Activated CD4-positive, alpha-beta T cell treated with anti-CD3 and anti-CD28 coated beads for 36 hours (primary cell): Measurements from ENCODE around the gene ZDHHC11B. TPM values are rescaled to one million over a fixed set of nuclear protein-coding genes. Genes with fewer than 3 reads are reported as not detected.
"Not testable (repeated sequence)": the region's sequence is repeated elsewhere in the genome, so short reads cannot be mapped to it uniquely, and the experiment has no call there.

Experiments used
- ATAC-seq: fragments of 200-7000 bp; cut with Tn5 transposase; one replicate; pipeline ENCODE4 v1.10.0; 2021; ENCODE audit warnings: mild to moderate bottlenecking, moderate library complexity
- CTCF ChIA-PET: fragments of 350-600 bp; sonication (Branson Sonifier 250); formaldehyde crosslinking; loops from one replicate; lab custom pipeline; 2021; ENCODE audit warnings: antibody characterized with exemption; lab: Charles Lee
- POLR2A ChIA-PET: fragments of 350-600 bp; sonication (Branson Sonifier 250); formaldehyde crosslinking; loops from one replicate; lab custom pipeline; 2021; ENCODE audit warnings: antibody characterized with exemption, inconsistent platforms; lab: Charles Lee
- DNase-seq: peaks from one replicate; pipeline ENCODE4 v3.0.0-alpha.2; 2020
- H3K27ac Mint-ChIP-seq: one replicate; pipeline ENCODE4 v1.8.0; 2021; ENCODE audit warnings: mixed read lengths
- H3K27me3 Mint-ChIP-seq: one replicate; pipeline ENCODE4 v1.8.0; 2021; ENCODE audit warnings: mixed read lengths
- H3K36me3 Mint-ChIP-seq: one replicate; pipeline ENCODE4 v1.8.0; 2021; ENCODE audit warnings: low read depth, mixed read lengths
- H3K4me1 Mint-ChIP-seq: one replicate; pipeline ENCODE4 v1.8.0; 2021; ENCODE audit warnings: mixed read lengths
- H3K4me3 Mint-ChIP-seq: one replicate; pipeline ENCODE4 v1.8.0; 2021; ENCODE audit warnings: mild to moderate bottlenecking, moderate library complexity, mixed read lengths
- H3K9me3 Mint-ChIP-seq: one replicate; pipeline ENCODE4 v1.8.0; 2021; ENCODE audit warnings: low read depth, mixed read lengths
- intact Hi-C, 2 experiments: fragments of 100-400 bp; cut with DNase I in 1 of 2; cut with micrococcal nuclease in 1 of 2; formaldehyde crosslinking; loops; one replicate each; pipeline versions ENCODE4 v1.14.2 to v1.15.1; 2022 to 2024; cut with DNase I, micrococcal nuclease
- total RNA-seq, 2 experiments: library from RNA; stranded (reverse); gene quantifications; one replicate each; pipeline ENCODE4 v1.2.3, GENCODE V29; 2021

The ZDHHC11B gene
- total RNA-seq, 2 experiments from 2014 or later = 0.48 to 0.61 TPM

DNA sequence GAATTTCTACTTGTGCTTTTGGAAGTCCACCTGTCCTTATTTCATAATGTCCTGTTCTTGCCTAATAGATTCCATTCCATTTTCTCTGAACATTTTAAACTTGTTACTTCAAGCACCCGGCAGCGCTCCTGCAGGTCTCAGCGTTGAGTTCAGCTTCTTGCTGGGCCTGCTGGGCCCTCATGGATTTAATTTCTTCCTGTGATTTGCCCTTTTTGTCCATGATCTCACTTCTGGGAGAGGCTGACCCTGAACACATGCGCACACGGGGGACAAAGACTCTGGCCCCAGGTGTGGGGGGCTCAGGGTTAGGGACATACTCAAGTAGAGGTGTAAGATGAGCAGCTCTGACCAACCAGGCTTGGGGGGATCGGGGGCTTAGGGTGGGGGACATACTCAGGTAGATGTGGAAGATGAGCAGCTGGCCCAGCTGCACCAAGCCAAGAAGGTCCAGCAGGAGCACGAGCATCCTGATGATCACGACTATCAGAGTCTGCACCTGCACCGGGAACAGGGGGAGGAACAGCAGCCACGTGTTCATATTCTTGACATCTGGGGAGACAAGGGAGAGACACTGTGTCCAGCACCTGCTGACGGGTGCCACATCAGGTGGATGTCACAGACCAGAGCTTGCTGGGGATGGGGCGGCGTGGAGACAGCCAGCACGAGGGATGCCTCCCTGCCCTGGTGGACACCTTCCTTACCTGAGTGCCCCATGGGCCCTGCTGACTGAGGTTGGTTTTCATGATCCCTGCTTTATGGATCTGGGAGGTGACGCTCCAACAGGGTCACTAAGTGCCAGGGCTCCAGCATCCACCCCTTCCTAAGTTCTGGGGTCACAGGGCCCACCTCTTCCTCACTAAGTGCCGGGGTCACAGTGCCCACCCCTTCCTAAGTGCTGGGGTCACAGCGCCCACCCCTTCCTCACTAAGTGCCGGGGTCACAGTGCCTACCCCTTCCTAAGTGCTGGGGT, 36.2 kb downstream of the ZDHHC11B start:
- ATAC-seq, CTCF ChIA-PET, H3K9me3 Mint-ChIP-seq, H3K36me3 Mint-ChIP-seq, H3K4me3 Mint-ChIP-seq, H3K27ac Mint-ChIP-seq, H3K4me1 Mint-ChIP-seq, POLR2A ChIA-PET, H3K27me3 Mint-ChIP-seq, intact Hi-C loops, DNase-seq: not testable (repeated sequence)

DNA sequence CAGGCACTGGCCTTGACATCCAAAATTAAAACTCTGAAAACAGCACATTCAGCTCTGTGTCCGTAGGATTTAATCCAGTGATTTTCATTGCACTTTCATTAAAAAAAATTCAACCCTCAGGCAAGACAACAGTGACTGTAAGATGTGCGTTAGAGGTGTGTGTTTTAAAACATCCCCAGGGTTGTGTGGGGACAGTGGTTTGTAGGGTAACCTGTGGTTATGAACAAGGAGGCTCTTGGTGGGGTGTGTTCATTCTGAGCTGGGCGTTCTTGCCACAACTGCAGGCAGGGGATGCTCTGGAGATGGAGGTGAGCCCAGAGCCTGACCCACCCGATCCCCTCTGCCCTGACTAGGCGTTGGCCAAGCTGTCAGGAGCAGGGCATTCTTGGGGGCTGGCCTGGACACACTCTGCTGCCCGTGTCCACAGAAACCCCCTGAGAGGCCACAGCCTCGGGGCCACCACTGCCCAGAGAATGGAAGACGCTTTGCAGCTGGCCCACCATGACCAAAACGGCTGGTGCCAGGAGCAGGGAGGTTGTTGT, 37.2 kb downstream of the ZDHHC11B start:
- ATAC-seq, H3K4me3 Mint-ChIP-seq, H3K36me3 Mint-ChIP-seq, CTCF ChIA-PET, DNase-seq, POLR2A ChIA-PET, H3K4me1 Mint-ChIP-seq, H3K27me3 Mint-ChIP-seq, intact Hi-C loops, H3K27ac Mint-ChIP-seq, H3K9me3 Mint-ChIP-seq: not testable (repeated sequence)

DNA sequence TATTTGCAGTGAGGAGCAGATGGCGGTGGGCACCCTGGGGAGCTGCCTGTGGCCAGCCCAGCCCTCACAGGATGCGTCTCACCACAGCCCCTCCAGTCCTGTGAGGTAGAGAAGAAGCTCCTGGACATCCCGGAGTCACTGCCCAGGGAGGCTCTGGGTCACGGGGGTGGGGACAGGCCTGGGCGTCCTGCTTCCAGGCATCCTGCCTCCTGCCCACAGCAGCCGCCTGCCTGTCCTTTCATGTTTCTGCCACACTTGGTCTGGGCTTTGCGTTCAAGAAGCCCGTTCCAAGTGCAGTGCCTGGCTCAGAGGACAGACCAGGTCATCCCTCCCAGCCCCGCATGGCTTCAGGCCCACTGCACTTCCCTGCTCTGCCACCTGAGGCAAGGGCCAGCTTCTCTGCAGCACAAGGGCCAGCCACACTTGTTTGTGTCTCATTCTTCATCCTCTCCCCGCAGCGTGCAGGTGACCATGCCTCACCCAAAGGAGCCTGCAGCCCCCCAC, 38.2 kb downstream of the ZDHHC11B start:
- CTCF ChIA-PET = no interaction called here
- H3K4me3 Mint-ChIP-seq = no peak overlapping the region
- intact Hi-C loops = no loop called here

DNA sequence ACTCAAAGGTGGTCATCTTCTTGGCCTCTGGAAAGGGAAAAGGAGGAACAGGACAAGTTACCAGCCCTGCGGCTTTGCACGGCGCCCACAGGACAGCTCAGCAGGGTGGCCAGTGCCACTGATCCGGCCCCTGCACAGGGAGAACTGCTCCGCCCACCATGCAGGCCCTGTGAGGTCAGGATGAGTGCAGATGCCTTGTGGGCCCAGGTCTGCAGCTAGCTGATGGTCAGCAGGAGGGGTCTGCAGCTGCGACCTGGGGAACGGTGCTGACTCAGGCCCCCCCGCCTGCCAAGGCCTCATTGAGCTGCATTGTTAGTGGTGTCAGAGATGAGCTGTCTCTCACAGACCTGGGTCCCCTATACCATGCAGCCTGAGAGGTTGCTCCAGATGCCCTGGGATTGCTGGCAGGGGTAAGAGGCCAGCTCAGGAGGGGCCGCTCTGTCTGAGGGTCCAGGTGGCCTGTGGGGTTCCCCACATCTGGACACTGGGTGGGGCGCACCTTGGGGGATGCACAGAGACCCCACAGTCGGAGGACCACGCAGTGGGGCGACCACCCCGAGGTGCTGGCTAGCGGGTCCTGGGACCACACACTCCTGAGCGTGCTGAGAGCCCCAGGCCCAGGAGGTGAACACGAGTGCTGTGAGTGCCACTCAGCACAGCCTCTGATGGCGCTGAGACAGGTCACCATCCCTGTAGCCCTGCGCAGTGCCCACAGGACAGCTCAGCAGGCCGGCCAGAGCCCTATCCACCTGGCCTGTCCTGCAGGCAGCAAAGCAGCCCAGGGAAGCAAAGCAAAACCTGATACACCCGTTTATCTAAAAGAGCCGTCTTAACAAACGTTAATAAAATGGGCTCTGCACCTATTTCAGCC, 39.0 kb downstream of the ZDHHC11B start:
- H3K4me3 Mint-ChIP-seq, H3K4me1 Mint-ChIP-seq, ATAC-seq, H3K27me3 Mint-ChIP-seq, H3K36me3 Mint-ChIP-seq, DNase-seq, CTCF ChIA-PET, H3K27ac Mint-ChIP-seq, POLR2A ChIA-PET, H3K9me3 Mint-ChIP-seq, intact Hi-C loops: not testable (repeated sequence)

More for the DNA sequence above, 38.2 kb downstream of the ZDHHC11B start:
- no peaks in the 10 kb centered on the region for H3K27me3 Mint-ChIP-seq
- no peaks in the 10 kb centered on the region for H3K4me1 Mint-ChIP-seq
- POLR2A ChIA-PET = no interaction called here
- no peak for DNase-seq
- ATAC-seq = no peak
- no peak overlapping the region for H3K27ac Mint-ChIP-seq
- H3K9me3 Mint-ChIP-seq = no peaks in the 10 kb centered on the region
- no peaks in the 10 kb centered on the region for H3K36me3 Mint-ChIP-seq

DNA sequence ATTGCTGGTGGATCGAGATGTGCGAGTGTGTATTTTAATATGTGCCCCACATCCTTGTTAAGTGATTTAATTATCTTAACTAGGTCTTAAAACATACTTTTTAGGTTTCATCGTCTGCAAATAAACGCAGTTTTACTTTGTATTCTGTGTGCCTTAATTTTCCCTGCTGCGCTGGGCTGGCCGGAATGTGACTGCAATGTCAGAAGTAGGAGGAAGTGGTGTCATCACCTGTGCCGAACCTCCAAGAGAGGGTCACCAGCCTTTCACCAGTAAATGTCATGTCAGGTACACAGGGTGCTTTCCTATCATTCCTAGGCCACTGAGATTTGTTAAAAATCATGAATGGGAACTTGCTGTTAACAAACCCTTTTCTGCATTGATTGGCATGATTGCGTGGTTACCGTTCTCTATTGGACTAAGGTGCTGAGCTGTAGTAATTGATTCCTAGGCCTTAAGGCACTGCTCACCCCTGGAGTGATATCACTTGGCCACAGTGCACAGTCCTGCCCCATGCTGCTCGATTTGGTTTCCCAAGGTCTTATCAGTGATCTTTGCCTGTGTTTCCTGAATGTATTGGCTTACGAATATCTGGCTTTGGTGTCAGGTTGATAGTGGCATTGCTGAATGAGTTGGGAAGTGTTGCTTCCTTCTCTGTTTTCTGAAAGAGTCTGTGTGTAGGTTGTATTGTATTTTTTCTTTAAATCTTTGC, 40.7 kb downstream of the ZDHHC11B start:
- POLR2A ChIA-PET, H3K9me3 Mint-ChIP-seq, H3K36me3 Mint-ChIP-seq, DNase-seq, intact Hi-C loops, H3K4me3 Mint-ChIP-seq, H3K4me1 Mint-ChIP-seq, H3K27ac Mint-ChIP-seq, CTCF ChIA-PET, H3K27me3 Mint-ChIP-seq, ATAC-seq: not testable (repeated sequence)

DNA sequence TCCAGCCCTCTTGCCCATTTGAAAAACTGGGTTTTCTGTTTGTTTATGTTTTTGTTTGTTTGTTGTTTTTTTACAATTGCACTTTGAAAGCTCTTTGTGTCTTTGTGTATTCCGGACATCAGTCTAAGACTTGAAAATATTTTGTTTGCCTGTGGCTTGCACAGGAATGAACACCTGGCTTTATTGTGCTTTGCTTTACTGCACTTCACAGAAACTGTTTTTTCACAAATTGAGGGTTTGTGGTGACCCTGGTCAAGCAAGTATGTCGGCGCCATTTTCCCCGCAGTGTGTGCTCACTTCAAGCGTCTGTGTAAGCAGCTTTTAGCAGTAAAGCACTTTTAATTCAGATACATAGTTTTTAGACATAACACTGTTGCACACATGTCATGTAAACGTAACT, 42.3 kb downstream of the ZDHHC11B start:
- H3K36me3 Mint-ChIP-seq, DNase-seq, CTCF ChIA-PET, H3K27ac Mint-ChIP-seq, intact Hi-C loops, ATAC-seq, H3K4me3 Mint-ChIP-seq, H3K27me3 Mint-ChIP-seq, H3K4me1 Mint-ChIP-seq, POLR2A ChIA-PET, H3K9me3 Mint-ChIP-seq: not testable (repeated sequence)

DNA sequence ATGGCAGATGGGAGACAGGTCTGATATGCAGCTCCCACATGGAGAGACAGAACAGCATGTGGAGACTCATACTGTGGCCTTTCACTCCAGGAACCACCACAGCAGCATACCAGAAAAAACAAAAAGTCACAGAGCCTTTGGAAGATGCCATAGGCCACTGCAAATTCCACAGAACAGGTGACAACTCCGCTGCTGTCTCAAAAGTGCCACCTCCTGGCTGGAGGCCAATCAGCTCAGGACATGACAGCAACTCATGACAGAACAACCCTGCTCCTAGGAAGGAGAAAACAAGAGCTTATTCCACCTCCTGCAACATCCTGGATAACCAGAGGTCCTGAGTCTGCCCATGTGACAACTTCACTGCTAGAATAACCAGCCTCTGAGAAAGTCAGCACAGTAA, 50.4 kb downstream of the ZDHHC11B start:
- H3K9me3 Mint-ChIP-seq, CTCF ChIA-PET, H3K27me3 Mint-ChIP-seq, POLR2A ChIA-PET, ATAC-seq, H3K27ac Mint-ChIP-seq, H3K4me1 Mint-ChIP-seq, H3K36me3 Mint-ChIP-seq, DNase-seq, H3K4me3 Mint-ChIP-seq: not testable (repeated sequence)
- intact Hi-C loops = loop anchor here in 1 of 2 experiments (5.0 kb wide), 1 partner anchor 93 kb away; no protein-coding TSS in a partner anchor

DNA sequence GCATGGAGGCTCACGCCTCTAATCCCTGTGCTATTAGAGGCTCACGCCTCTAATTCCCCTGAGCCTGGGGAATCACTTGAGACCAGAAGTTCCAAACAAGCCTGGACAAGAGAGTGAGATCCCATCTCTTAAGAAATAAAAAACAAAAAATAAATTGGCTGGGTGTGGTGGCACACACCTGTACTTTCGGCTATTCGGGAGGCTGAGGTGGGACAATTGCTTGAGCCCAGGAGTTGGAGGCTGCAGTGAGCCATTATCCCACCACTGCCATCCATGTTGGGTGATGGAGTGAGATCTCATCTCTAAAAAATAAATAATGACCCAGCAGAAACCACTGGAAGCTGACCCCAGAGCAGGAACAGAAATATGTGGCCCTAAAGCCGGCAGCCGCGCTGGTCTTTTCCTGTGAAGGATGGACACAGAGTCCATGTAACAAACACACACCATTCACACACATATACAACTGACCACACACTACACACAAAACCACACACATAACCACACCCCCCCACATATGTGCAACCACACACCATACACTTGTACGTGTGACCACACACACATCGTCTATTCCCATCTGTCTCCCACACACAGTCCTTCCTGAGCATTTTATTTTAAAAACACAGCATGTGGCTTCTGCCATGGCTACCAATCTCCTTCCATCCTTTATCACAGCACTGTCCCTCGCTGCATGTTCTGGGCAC, 51.6 kb downstream of the ZDHHC11B start:
- H3K36me3 Mint-ChIP-seq, H3K27ac Mint-ChIP-seq, POLR2A ChIA-PET, H3K4me3 Mint-ChIP-seq, ATAC-seq, DNase-seq, H3K27me3 Mint-ChIP-seq, H3K9me3 Mint-ChIP-seq, CTCF ChIA-PET, H3K4me1 Mint-ChIP-seq: not testable (repeated sequence)
- intact Hi-C loops = loop anchor here (2.0 to 5.0 kb wide), 2 partner anchors 92 to 94 kb away; no protein-coding TSS in a partner anchor

DNA sequence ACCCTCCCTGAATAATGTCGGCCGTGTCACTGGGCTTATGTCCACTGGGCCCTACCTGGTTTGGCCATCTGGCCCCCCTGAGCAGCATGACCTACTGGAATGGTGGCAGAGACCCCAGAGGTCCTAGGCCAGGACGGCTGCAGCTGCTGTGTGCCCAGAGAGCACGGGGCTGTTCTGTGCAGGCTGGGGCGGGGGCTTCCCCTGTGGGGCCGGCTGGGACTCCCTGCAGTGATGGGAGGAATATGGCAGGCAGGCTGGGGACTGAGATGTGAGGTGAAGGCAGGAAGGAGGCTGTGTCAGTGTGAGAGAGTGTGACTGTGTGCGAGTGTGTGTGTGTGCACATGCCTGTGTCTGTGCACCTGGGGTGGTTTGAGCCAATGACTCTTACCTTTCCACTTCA, 55.3 kb downstream of the ZDHHC11B start:
- POLR2A ChIA-PET, intact Hi-C loops, H3K4me1 Mint-ChIP-seq, DNase-seq, H3K9me3 Mint-ChIP-seq, H3K36me3 Mint-ChIP-seq, H3K27ac Mint-ChIP-seq, CTCF ChIA-PET, H3K27me3 Mint-ChIP-seq, ATAC-seq, H3K4me3 Mint-ChIP-seq: not testable (repeated sequence)

DNA sequence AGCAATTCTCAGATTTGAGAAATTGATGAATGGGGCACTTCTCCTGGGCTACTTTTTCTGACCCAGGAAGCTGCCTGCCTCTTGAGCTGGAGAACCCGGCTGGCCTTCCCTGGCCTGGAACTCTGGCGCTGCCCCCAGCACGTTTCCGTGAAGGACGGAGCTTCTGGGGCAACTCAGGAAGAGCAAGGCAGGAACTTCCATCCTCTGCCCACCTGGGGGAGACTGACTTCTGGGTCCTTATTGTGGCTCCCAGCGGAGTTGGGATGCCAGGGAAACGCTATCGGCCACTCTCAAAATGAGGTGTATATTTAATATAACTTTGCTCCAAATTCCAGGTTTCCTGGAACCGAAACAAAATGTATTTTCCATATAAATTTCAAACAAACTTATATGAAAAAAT, 57.4 kb downstream of the ZDHHC11B start:
- H3K27me3 Mint-ChIP-seq, H3K9me3 Mint-ChIP-seq, DNase-seq, ATAC-seq, H3K4me3 Mint-ChIP-seq, CTCF ChIA-PET, POLR2A ChIA-PET, H3K4me1 Mint-ChIP-seq, H3K36me3 Mint-ChIP-seq, H3K27ac Mint-ChIP-seq, intact Hi-C loops: not testable (repeated sequence)
